ENCODE results near the gene RPS5. TPM values are rescaled to one million over a fixed set of nuclear protein-coding genes. Genes with fewer than 3 reads are reported as not detected.

RPS5 gene
- total RNA-seq, 1 donor from 2014 or later, result 1,982 TPM

- Mint-ChIP-seq H3K36me3 (ENCODE audit: low read depth) (peaks cover 39% of the 10 kb centered on the region), H3K27ac (peak overlapping the region; percentile 98), H3K4me3 (peak overlapping the region; percentile 95), H3K9me3 (no peaks in the 10 kb centered on the region), H3K27me3 (no peaks in the 10 kb centered on the region), H3K4me1 (peaks cover 54% of the 10 kb centered on the region)
- ATAC-seq (ENCODE audit: low read depth) (no peak), DNase-seq (no peak)
- TF ChIP-seq CTCF (IDR thresholded peaks at IDR 0.05), result no peak
- intact Hi-C loops (cut with micrococcal nuclease), result loop anchor here (2.0 kb wide), 1 partner anchor 81 kb away; the partner anchor contains the start of gene ZNF324
- CTCF ChIA-PET, result no interaction called here
- POLR2A ChIA-PET, result interaction anchor here (0.9 to 5.0 kb wide), 7 partner anchors 10 to 384 kb away, joined by 3 to 40 read pairs (median 3); partner anchors contain the start of genes RNF225, ZNF497, ZNF584 and ZNF606
Measured at GRCh38 chr19:58385891-58386575, 1.0 kb upstream of the RPS5 start.

GRCh38 chr19:58387338-58388174, 487 bp downstream of the RPS5 start:
- DNase-seq, result no peak
- Mint-ChIP-seq H3K9me3 (no peaks in the 10 kb centered on the region), H3K4me1 (peaks cover 45% of the 10 kb centered on the region), H3K36me3 (ENCODE audit: low read depth) (peaks cover 49% of the 10 kb centered on the region), H3K4me3 (peak overlapping the region; percentile 95), H3K27ac (peak overlapping the region; percentile 98), H3K27me3 (no peaks in the 10 kb centered on the region)
- POLR2A ChIA-PET, result interaction anchor here (0.6 to 5.0 kb wide), 12 partner anchors 8 to 386 kb away, joined by 3 to 40 read pairs (median 4); partner anchors contain the start of genes ERVK3-1, RNF225, ZBTB45 and ZNF497
- CTCF ChIA-PET, result no interaction called here
- no peak for TF ChIP-seq CTCF (IDR thresholded peaks at IDR 0.05)
- ATAC-seq (ENCODE audit: low read depth), result no peak
- intact Hi-C loops (cut with micrococcal nuclease), result loop anchor here (1.0 to 2.0 kb wide), 7 partner anchors 14 to 188 kb away; partner anchors contain the start of genes ZNF132, ZNF324, ZNF497 and ZNF584

- Mint-ChIP-seq H3K9me3 (no peaks in the 10 kb centered on the region), H3K27ac (peak overlapping the region; percentile 98), H3K4me3 (peak overlapping the region; percentile 95), H3K4me1 (peaks cover 43% of the 10 kb centered on the region), H3K36me3 (ENCODE audit: low read depth) (peaks cover 55% of the 10 kb centered on the region), H3K27me3 (no peaks in the 10 kb centered on the region)
- ATAC-seq (ENCODE audit: low read depth) (no peak), DNase-seq (no peak)
- POLR2A ChIA-PET, result interaction anchor here (0.6 to 5.0 kb wide), 6 partner anchors 25 to 132 kb away, joined by 4 to 40 read pairs (median 4); partner anchors contain the start of genes ERVK3-1, ZBTB45 and ZNF497
- intact Hi-C loops (cut with micrococcal nuclease), result no loop called here
- TF ChIP-seq CTCF (IDR thresholded peaks at IDR 0.05), result no peak
- CTCF ChIA-PET, result no interaction called here
Measured at GRCh38 chr19:58388175-58388526, 1.1 kb downstream of the RPS5 start.

- Mint-ChIP-seq H3K36me3 (ENCODE audit: low read depth) (peaks cover 67% of the 10 kb centered on the region), H3K9me3 (no peaks in the 10 kb centered on the region), H3K4me1 (peaks cover 26% of the 10 kb centered on the region), H3K27ac (no peak overlapping the region), H3K4me3 (no peak overlapping the region), H3K27me3 (peaks cover 4% of the 10 kb centered on the region)
- ChIA-PET CTCF (no interaction called here), POLR2A (interaction anchor here (0.6 kb wide), 1 partner anchor 181 kb away, joined by 6 read pairs; no protein-coding TSS in a partner anchor)
- TF ChIP-seq CTCF (IDR thresholded peaks at IDR 0.05), result no peak
- intact Hi-C loops (cut with micrococcal nuclease), result no loop called here
- DNase-seq, result no peak
- no peak for ATAC-seq (ENCODE audit: low read depth)
Measured at GRCh38 chr19:58392945-58393724, 6.1 kb downstream of the RPS5 start.

Measured in activated B cell treated with CpG ODN at 0.5 μM for 24 hours (primary cell).